Activated T-helper 1 cell treated with anti-CD3 and anti-CD28 coated beads, Interleukin-12 subunit alpha, Interleukin-12 subunit beta, Interleukin-2, Interleukin-4 antibody, amounts not matched to agents 30 ng/mL and 10 ng/mL and 1 ng/mL, durations not matched to agents 14 hours and 24 hours and 36 hours (primary cell): ENCODE results near the gene LYRM1. TPM values are rescaled to one million over a fixed set of nuclear protein-coding genes. Genes with fewer than 3 reads are reported as not detected.

Experiments used
- DNase-seq: peaks from one replicate; pipeline ENCODE4 v3.0.0; 2021; ENCODE audit warnings: low spot score
- H3K27ac Mint-ChIP-seq: one replicate; pipeline ENCODE4 v1.8.0; 2021; ENCODE audit warnings: mild to moderate bottlenecking, mixed read lengths
- H3K27me3 Mint-ChIP-seq: one replicate; pipeline ENCODE4 v1.8.0; 2022; ENCODE audit warnings: mild to moderate bottlenecking, moderate library complexity, mixed read lengths; ENCODE audit not compliant: insufficient read depth
- H3K36me3 Mint-ChIP-seq: one replicate; pipeline ENCODE4 v1.8.0; 2021; ENCODE audit warnings: low read depth, mixed read lengths
- H3K4me1 Mint-ChIP-seq: one replicate; pipeline ENCODE4 v1.8.0; 2021; ENCODE audit warnings: low read depth, mixed read lengths
- H3K4me3 Mint-ChIP-seq: one replicate; pipeline ENCODE4 v1.8.0; 2021; ENCODE audit warnings: mild to moderate bottlenecking, moderate library complexity, mixed read lengths
- H3K9me3 Mint-ChIP-seq: one replicate; pipeline ENCODE4 v1.8.0; 2021; ENCODE audit warnings: mixed read lengths
- intact Hi-C: fragments of 100-400 bp; cut with micrococcal nuclease; formaldehyde crosslinking; loops from one replicate; pipeline ENCODE4 v1.15.1; 2024
- total RNA-seq: library from RNA; stranded (reverse); gene quantifications from 2 replicates; pipeline ENCODE4 v1.2.3, GENCODE V29; 2022

LYRM1 gene
- total RNA-seq, 1 donor from 2014 or later: 23.7 TPM

GRCh38 chr16:20878682-20879147, 21.9 kb upstream of the LYRM1 start:
- intact Hi-C loops: no loop called here

GRCh38 chr16:20879175-20880040, 21.2 kb upstream of the LYRM1 start:
- peaks cover 27% of the 10 kb centered on the region for H3K36me3 Mint-ChIP-seq
- intact Hi-C loops: no loop called here
- H3K27me3 Mint-ChIP-seq: peaks cover 2% of the 10 kb centered on the region
- H3K27ac Mint-ChIP-seq: peak overlapping the region; percentile 50
- H3K4me3 Mint-ChIP-seq: no peak overlapping the region
- DNase-seq: no peak
- H3K9me3 Mint-ChIP-seq: no peaks in the 10 kb centered on the region
- H3K4me1 Mint-ChIP-seq: peaks cover 62% of the 10 kb centered on the region

More at GRCh38 chr16:20878682-20879147, 21.9 kb upstream of the LYRM1 start:
- peaks cover 2% of the 10 kb centered on the region for H3K27me3 Mint-ChIP-seq
- peaks cover 22% of the 10 kb centered on the region for H3K36me3 Mint-ChIP-seq
- peak overlapping the region; percentile 23 for H3K27ac Mint-ChIP-seq
- H3K4me3 Mint-ChIP-seq: peak overlapping the region; percentile 22
- no peaks in the 10 kb centered on the region for H3K9me3 Mint-ChIP-seq
- DNase-seq: no peak
- peaks cover 62% of the 10 kb centered on the region for H3K4me1 Mint-ChIP-seq

- Mint-ChIP-seq H3K4me1 (peaks cover 51% of the 10 kb centered on the region), H3K36me3 (peaks cover 26% of the 10 kb centered on the region), H3K27me3 (no peaks in the 10 kb centered on the region), H3K27ac (no peak overlapping the region), H3K9me3 (no peaks in the 10 kb centered on the region), H3K4me3 (no peak overlapping the region)
- intact Hi-C loops: no loop called here
- DNase-seq: no peak
These were observed 19.6 kb upstream of the LYRM1 start for GRCh38 chr16:20880867-20881502.

- peaks cover 50% of the 10 kb centered on the region for H3K4me1 Mint-ChIP-seq
- H3K36me3 Mint-ChIP-seq: peaks cover 24% of the 10 kb centered on the region
- DNase-seq: no peak
- H3K27ac Mint-ChIP-seq: no peak overlapping the region
- no peaks in the 10 kb centered on the region for H3K27me3 Mint-ChIP-seq
- no peaks in the 10 kb centered on the region for H3K9me3 Mint-ChIP-seq
- H3K4me3 Mint-ChIP-seq: no peak overlapping the region
- intact Hi-C loops: no loop called here
These were observed 19.1 kb upstream of the LYRM1 start for GRCh38 chr16:20881503-20881878.

GRCh38 chr16:20883554-20884239, 16.9 kb upstream of the LYRM1 start:
- Mint-ChIP-seq H3K27ac (peak overlapping the region; percentile 45), H3K36me3 (peaks cover 16% of the 10 kb centered on the region), H3K4me1 (peaks cover 43% of the 10 kb centered on the region), H3K27me3 (no peaks in the 10 kb centered on the region), H3K9me3 (no peaks in the 10 kb centered on the region), H3K4me3 (no peak overlapping the region)
- no peak for DNase-seq
- intact Hi-C loops: loop anchor here (1.0 kb wide), 2 partner anchors 9 to 16 kb away; no protein-coding TSS in a partner anchor

- Mint-ChIP-seq H3K9me3 (no peaks in the 10 kb centered on the region), H3K4me3 (no peak overlapping the region), H3K27me3 (no peaks in the 10 kb centered on the region), H3K36me3 (peaks cover 16% of the 10 kb centered on the region), H3K27ac (peak overlapping the region; percentile 45), H3K4me1 (peaks cover 38% of the 10 kb centered on the region)
- no peak for DNase-seq
- intact Hi-C loops: loop anchor here (1.0 kb wide), 2 partner anchors 10 to 15 kb away; no protein-coding TSS in a partner anchor
These were observed 16.4 kb upstream of the LYRM1 start for GRCh38 chr16:20884240-20884556.

- intact Hi-C loops: no loop called here
- no peak for DNase-seq
- Mint-ChIP-seq H3K9me3 (no peaks in the 10 kb centered on the region), H3K27me3 (no peaks in the 10 kb centered on the region), H3K4me1 (peaks cover 31% of the 10 kb centered on the region), H3K36me3 (peaks cover 26% of the 10 kb centered on the region), H3K4me3 (no peak overlapping the region), H3K27ac (no peak overlapping the region)
These were observed 14.3 kb upstream of the LYRM1 start for GRCh38 chr16:20886320-20886719.

GRCh38 chr16:20887207-20887606, 13.4 kb upstream of the LYRM1 start:
- no peaks in the 10 kb centered on the region for H3K9me3 Mint-ChIP-seq
- H3K27ac Mint-ChIP-seq: no peak overlapping the region
- no peak for DNase-seq
- peaks cover 33% of the 10 kb centered on the region for H3K36me3 Mint-ChIP-seq
- no peaks in the 10 kb centered on the region for H3K27me3 Mint-ChIP-seq
- H3K4me3 Mint-ChIP-seq: no peak overlapping the region
- peaks cover 31% of the 10 kb centered on the region for H3K4me1 Mint-ChIP-seq
- intact Hi-C loops: no loop called here

- peaks cover 37% of the 10 kb centered on the region for H3K36me3 Mint-ChIP-seq
These were observed 10.8 kb upstream of the LYRM1 start for GRCh38 chr16:20889625-20890275.

GRCh38 chr16:20894388-20894787, 6.2 kb upstream of the LYRM1 start:
- no peak overlapping the region for H3K4me3 Mint-ChIP-seq
- no peak for DNase-seq
- no peaks in the 10 kb centered on the region for H3K27me3 Mint-ChIP-seq
- peaks cover 46% of the 10 kb centered on the region for H3K36me3 Mint-ChIP-seq
- intact Hi-C loops: no loop called here
- no peaks in the 10 kb centered on the region for H3K9me3 Mint-ChIP-seq
- H3K27ac Mint-ChIP-seq: no peak overlapping the region
- peaks cover 39% of the 10 kb centered on the region for H3K4me1 Mint-ChIP-seq

More at GRCh38 chr16:20889625-20890275, 10.8 kb upstream of the LYRM1 start:
- Mint-ChIP-seq H3K4me3 (no peak overlapping the region), H3K9me3 (no peaks in the 10 kb centered on the region), H3K4me1 (peaks cover 13% of the 10 kb centered on the region), H3K27ac (no peak overlapping the region), H3K27me3 (no peaks in the 10 kb centered on the region)
- no peak for DNase-seq
- intact Hi-C loops: no loop called here

- intact Hi-C loops: no loop called here
- Mint-ChIP-seq H3K4me1 (peaks cover 50% of the 10 kb centered on the region), H3K4me3 (peak overlapping the region; percentile 90)
These were observed 3.2 kb upstream of the LYRM1 start for GRCh38 chr16:20897253-20897897.

GRCh38 chr16:20897922-20898321, 2.6 kb upstream of the LYRM1 start:
- DNase-seq: no peak

More at GRCh38 chr16:20897253-20897897, 3.2 kb upstream of the LYRM1 start:
- DNase-seq: no peak
- no peaks in the 10 kb centered on the region for H3K27me3 Mint-ChIP-seq
- H3K27ac Mint-ChIP-seq: peak overlapping the region; percentile 57
- H3K36me3 Mint-ChIP-seq: peaks cover 37% of the 10 kb centered on the region
- H3K9me3 Mint-ChIP-seq: no peaks in the 10 kb centered on the region

More at GRCh38 chr16:20897922-20898321, 2.6 kb upstream of the LYRM1 start:
- H3K27me3 Mint-ChIP-seq: no peaks in the 10 kb centered on the region
- peak overlapping the region; percentile 57 for H3K27ac Mint-ChIP-seq
- H3K4me3 Mint-ChIP-seq: peak overlapping the region; percentile 90
- intact Hi-C loops: no loop called here
- peaks cover 39% of the 10 kb centered on the region for H3K36me3 Mint-ChIP-seq
- H3K9me3 Mint-ChIP-seq: no peaks in the 10 kb centered on the region
- peaks cover 55% of the 10 kb centered on the region for H3K4me1 Mint-ChIP-seq
